HCT116 (cell line): ENCODE data around the gene ISOC2. TPM values are rescaled to one million over a fixed set of nuclear protein-coding genes. Genes with fewer than 3 reads are reported as not detected.

Experiments
- ATAC-seq: fragments of 200-7000 bp; cut with Tn5 transposase; 2 replicates; pipeline ENCODE4 v1.9.1; 2020; ENCODE audit warnings: mild to moderate bottlenecking, moderate library complexity
- BruUV-seq: library from RNA; stranded (reverse); fragments of 400-500 nt; replicated peaks from 2 replicates; lab custom pipeline; 2021; lab: Mats Ljungman, UMichigan
- CTCF ChIA-PET: fragments of 300-600 bp; sonication (Branson Sonifier 250); formaldehyde crosslinking; loops from one replicate; lab custom pipeline; 2021; ENCODE audit warnings: antibody characterized with exemption; lab: Charles Lee
- POLR2A ChIA-PET: fragments of 300-600, 350-600 bp; sonication (Branson Sonifier 250); formaldehyde crosslinking; loops from one replicate; lab custom pipeline; 2021; ENCODE audit warnings: antibody characterized with exemption; lab: Charles Lee
- RAD21 ChIA-PET, 2 experiments: fragments of 300-600 bp; sonication (Branson Sonifier 250); formaldehyde crosslinking; loops; one replicate each; lab custom pipeline; 2023; ENCODE audit warnings: low total read pairs in 2 of 2; ENCODE audit not compliant: uncharacterized antibody in 2 of 2, unreplicated experiment in 2 of 2, low non-redundant PET in 1 of 2; lab: Charles Lee
- DNase-seq: peaks from one replicate; pipeline ENCODE4 v3.0.0-alpha.2; 2010; ENCODE audit warnings: low read depth, low spot score
- H2AFZ ChIP-seq: fragments of 200-600 bp; shearing (Covaris generic), sonication (generic); 2 replicates; pipeline ENCODE4 v1.6.1; 2017; ENCODE audit warnings: low read depth, mixed run types, mixed read lengths, antibody characterized with exemption, low read length; ENCODE audit not compliant: poor library complexity, severe bottlenecking
- H3K27ac ChIP-seq: 2 replicates; pipeline ENCODE4 v1.5.1; 2012; ENCODE audit warnings: low read depth, low read length
- H3K27me3 ChIP-seq: fragments of 200-600 bp; sonication (generic); 2 replicates; pipeline ENCODE4 v1.6.1; 2016; ENCODE audit warnings: mixed run types, low read length, mixed read lengths; ENCODE audit not compliant: insufficient read depth
- H3K36me3 ChIP-seq, 2 experiments: fragments of 200-500 bp in 1 of 2; fragments of 200-600 bp in 1 of 2; sonication (Bioruptor generic) in 1 of 2; sonication (generic) in 1 of 2; 2 replicates each; pipeline versions ENCODE4 v1.5.1 to v1.6.1; 2014 to 2016; ENCODE audit warnings: low read length in 2 of 2, inconsistent platforms in 1 of 2, mixed read lengths in 1 of 2, mixed run types in 1 of 2; ENCODE audit not compliant: insufficient read depth in 2 of 2, control insufficient read depth in 1 of 2
- H3K4me1 ChIP-seq, 2 experiments: fragments of 200-600 bp in 1 of 2; sonication (generic) in 1 of 2; 2 replicates each; pipeline versions ENCODE4 v1.5.1 to v1.6.1; 2012 to 2017; ENCODE audit warnings: low read length in 2 of 2, inconsistent platforms in 1 of 2, mild to moderate bottlenecking in 1 of 2, mixed read lengths in 1 of 2, mixed run types in 1 of 2, moderate library complexity in 1 of 2; ENCODE audit not compliant: insufficient read depth in 2 of 2, control insufficient read depth in 1 of 2
- H3K4me2 ChIP-seq: fragments of 200-600 bp; sonication (generic); 2 replicates; pipeline ENCODE4 v1.6.1; 2017; ENCODE audit warnings: mixed run types, low read length, mixed read lengths
- H3K4me3 ChIP-seq, 2 experiments: fragments of 200-600 bp in 1 of 2; sonication (generic) in 1 of 2; replicated peaks in 1 of 2; 2 replicates each; pipeline ENCODE4 v1.5.1; 2011 to 2016; ENCODE audit warnings: low read length in 2 of 2, control low read depth in 1 of 2, low read depth in 1 of 2, mild to moderate bottlenecking in 1 of 2, mixed read lengths in 1 of 2, mixed run types in 1 of 2
- H3K79me2 ChIP-seq: fragments of 200-600 bp; sonication (generic); 2 replicates; pipeline ENCODE4 v1.6.1; 2017; ENCODE audit warnings: mild to moderate bottlenecking, mixed run types, low read length, moderate library complexity, mixed read lengths; ENCODE audit not compliant: insufficient read depth
- H3K9ac ChIP-seq: fragments of 200-600 bp; sonication (generic); 2 replicates; pipeline ENCODE4 v1.6.1; 2016; ENCODE audit warnings: low read length, mixed read lengths
- H3K9me2 ChIP-seq: fragments of 200-600 bp; sonication (generic), shearing (Covaris generic); 2 replicates; pipeline ENCODE4 v1.6.1; 2017; ENCODE audit warnings: mixed run types, mild to moderate bottlenecking, moderate library complexity; ENCODE audit not compliant: insufficient read depth
- H3K9me3 ChIP-seq, 2 experiments: fragments of 200-500 bp in 1 of 2; fragments of 200-600 bp in 1 of 2; sonication (Bioruptor generic) in 1 of 2; sonication (generic) in 1 of 2; 2 replicates each; pipeline ENCODE4 v1.6.1; 2014 to 2017; ENCODE audit warnings: low read length in 2 of 2, mixed read lengths in 2 of 2, inconsistent platforms in 1 of 2, low read depth in 1 of 2, mild to moderate bottlenecking in 1 of 2, mixed run types in 1 of 2, moderate library complexity in 1 of 2; ENCODE audit not compliant: control insufficient read depth in 1 of 2, insufficient read depth in 1 of 2
- H4K20me1 ChIP-seq: fragments of 200-600 bp; sonication (generic), shearing (Covaris generic); 2 replicates; pipeline ENCODE4 v1.6.1; 2017; ENCODE audit warnings: mixed run types, mild to moderate bottlenecking, moderate library complexity; ENCODE audit not compliant: insufficient read depth
- CBX3 ChIP-seq: IDR thresholded peaks from 2 replicates; pipeline ENCODE4 v1.6.1; 2012; ENCODE audit warnings: low read depth
- CTCF ChIP-seq, 3 experiments: fragments of 200-600 bp in 1 of 3; sonication (generic) in 1 of 3; IDR thresholded peaks in 2 of 3; conservative IDR thresholded peaks in 1 of 3; 2 replicates each; pipeline ENCODE4 v1.5.1; 2012 to 2017; ENCODE audit warnings: low read depth in 2 of 3, low read length in 2 of 3, antibody characterized with exemption in 1 of 3, borderline replicate concordance in 1 of 3, control low read depth in 1 of 3, mild to moderate bottlenecking in 1 of 3, mixed read lengths in 1 of 3, mixed run types in 1 of 3, moderate library complexity in 1 of 3; ENCODE audit not compliant: insufficient read depth in 1 of 3
- EGR1 ChIP-seq: IDR thresholded peaks from 2 replicates; pipeline ENCODE4 v1.6.1; 2012; ENCODE audit warnings: low read depth
- ELF1 ChIP-seq: IDR thresholded peaks from 2 replicates; pipeline ENCODE4 v1.6.1; 2012; ENCODE audit warnings: low read depth, borderline replicate concordance
- EZH2 ChIP-seq: fragments of 200-600 bp; sonication (generic); IDR thresholded peaks from 2 replicates; pipeline ENCODE4 v1.6.1; 2017; ENCODE audit warnings: antibody characterized with exemption, mixed run types
- FOSL1 ChIP-seq: IDR thresholded peaks from 2 replicates; pipeline ENCODE4 v1.6.1; 2012; ENCODE audit warnings: low read depth
- MAX ChIP-seq: IDR thresholded peaks from 2 replicates; pipeline ENCODE4 v1.6.1; 2012
- POLR2A ChIP-seq: IDR thresholded peaks from 2 replicates; pipeline ENCODE4 v1.7.0; 2011; ENCODE audit warnings: borderline replicate concordance; ENCODE audit not compliant: insufficient read depth, insufficient read length; ENCODE audit errors: extremely low read depth
- POLR2AphosphoS5 ChIP-seq: IDR thresholded peaks from 2 replicates; pipeline ENCODE4 v1.6.1; 2011; ENCODE audit warnings: mild to moderate bottlenecking, low read depth, low read length, moderate library complexity
- REST ChIP-seq: IDR thresholded peaks from 2 replicates; pipeline ENCODE4 v1.6.1; 2012; ENCODE audit warnings: low read depth
- SIN3A ChIP-seq: IDR thresholded peaks from 2 replicates; pipeline ENCODE4 v1.6.1; 2012; ENCODE audit warnings: low read depth
- SP1 ChIP-seq: IDR thresholded peaks from 2 replicates; pipeline ENCODE4 v1.6.1; 2012; ENCODE audit warnings: low read depth
- TCF7L2 ChIP-seq: IDR thresholded peaks from 2 replicates; pipeline ENCODE4 v1.7.0; 2011; ENCODE audit warnings: borderline replicate concordance, inconsistent platforms; ENCODE audit not compliant: insufficient read depth, insufficient read length; ENCODE audit errors: extremely low read depth
- YY1 ChIP-seq: IDR thresholded peaks from 2 replicates; pipeline ENCODE4 v1.6.1; 2011; ENCODE audit warnings: low read length, low read depth, moderate library complexity, mild to moderate bottlenecking; ENCODE audit not compliant: insufficient replicate concordance; ENCODE audit errors: extremely low read depth
- ZBTB33 ChIP-seq: IDR thresholded peaks from 2 replicates; pipeline ENCODE4 v1.6.1; 2011; ENCODE audit warnings: mild to moderate bottlenecking, low read length, moderate library complexity; ENCODE audit not compliant: insufficient replicate concordance; ENCODE audit errors: extremely low read depth
- intact Hi-C: fragments of 100-400 bp; cut with micrococcal nuclease; formaldehyde crosslinking; loops from 2 replicates; pipeline ENCODE4 v1.10.0; 2022
- total RNA-seq: library from RNA; stranded (reverse); gene quantifications from one replicate; pipeline ENCODE4 v1.2.1, GENCODE V29; 2021; ENCODE audit not compliant: unreplicated experiment

The ISOC2 gene
- total RNA-seq, 1 experiment from 2014 or later, result 56.8 TPM

GRCh38 chr19:55472463-55472862, 11.0 kb upstream of the ISOC2 start:
- H3K4me1 ChIP-seq, result peaks cover 35 to 56% of the 10 kb centered on the region in 2 experiments
- no peaks in the 10 kb centered on the region for H3K27me3 ChIP-seq
- intact Hi-C loops, result no loop called here
- peak overlapping the region; percentile 87 for H3K4me2 ChIP-seq
- peak; percentile 96 for DNase-seq
- H3K9ac ChIP-seq, result peak overlapping the region; percentile 90
- peak overlapping the region; percentile 98 for H3K27ac ChIP-seq
- peaks cover 29% of the 10 kb centered on the region for H3K79me2 ChIP-seq
- H3K9me2 ChIP-seq, result no peaks in the 10 kb centered on the region
- ChIA-PET CTCF (no interaction called here), POLR2A (interaction anchor here (1.3 kb wide), 1 partner anchor 192 kb away, joined by 3 read pairs; the partner anchor contains the start of gene HSPBP1), RAD21 (no interaction called here)
- TF ChIP-seq CBX3 (peak; percentile 81), SP1 (peak; percentile 76), MAX (peak; percentile 92), POLR2A (no peak), EGR1 (peak; percentile 45; the same call in 1 of the 2 replicates), REST (no peak), YY1 (peak; percentile 32), TCF7L2 (peak; percentile 74), SIN3A (peak; percentile 66; the same call in 1 of the 2 replicates), FOSL1 (no peak), EZH2 (no peak), POLR2AphosphoS5 (peak; percentile 80), CTCF (IDR thresholded peaks at IDR 0.05 in 2 of 3, conservative IDR thresholded peaks at IDR 0.05 in 1 of 3; ENCODE audit: borderline replicate concordance in 1 of 3, insufficient read depth in 1 of 3, low read depth in 2 of 3, low read length in 2 of 3) (no peak), ELF1 (no peak; the same call in 1 of the 2 replicates), ZBTB33 (no peak)
- H4K20me1 ChIP-seq, result no peaks in the 10 kb centered on the region
- H2AFZ ChIP-seq, result no peak overlapping the region
- peaks cover 0 to 11% of the 10 kb centered on the region in 2 experiments; a peak in 2 of 4 replicates for H3K36me3 ChIP-seq
- peak; percentile 66 for ATAC-seq
- H3K9me3 ChIP-seq, result no peaks in the 10 kb centered on the region
- no TSS peak for BruUV-seq
- peak overlapping the region; percentile 70 to 76 for H3K4me3 ChIP-seq
